ENCODE results near the gene DNAH14. TPM values are rescaled to one million over a fixed set of nuclear protein-coding genes. Genes with fewer than 3 reads are reported as not detected.
"Not testable (repeated sequence)": the region's sequence is repeated elsewhere in the genome, so short reads cannot be mapped to it uniquely, and the experiment has no call there.

Gene DNAH14
- total and polyA plus RNA-seq, 2 donors (not counting 3 experiments of a cell fraction or from before 2014, with no cell fraction given) = 1.5 to 7.1 TPM

DNA sequence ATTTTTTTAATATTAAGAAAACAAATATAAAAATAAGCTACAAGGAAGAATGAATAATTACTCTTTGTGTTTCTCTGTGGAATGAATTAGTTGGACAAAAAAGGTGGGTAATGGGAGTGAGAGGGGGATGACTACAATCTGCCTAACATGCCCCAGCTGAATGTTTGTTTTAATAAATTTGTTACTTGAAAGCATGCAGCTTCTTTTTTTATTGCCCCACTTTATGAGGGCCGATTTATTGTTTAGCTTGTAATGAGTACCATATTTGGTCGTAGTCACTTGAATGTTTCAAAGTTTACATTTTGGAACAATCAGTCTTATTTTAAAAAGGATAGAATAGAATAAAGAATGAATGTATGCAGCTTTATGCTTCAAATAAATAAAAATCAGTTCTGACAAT is 301.0 kb downstream of the DNAH14 start:
- Histone ChIP-seq H3K4me1 (ENCODE audit: control insufficient read depth, extremely low read depth, insufficient read depth, low read length) (no peaks in the 10 kb centered on the region), H3K9ac (replicated peaks; ENCODE audit: extremely low read depth, insufficient read depth, low read length) (no peak overlapping the region), H4K20me1 (replicated peaks; ENCODE audit: control insufficient read depth, extremely low read depth, insufficient read depth, low read length) (no peaks in the 10 kb centered on the region), H3K27ac (ENCODE audit: insufficient read depth, low read depth, low read length) (no peak overlapping the region), H3K4me2 (ENCODE audit: insufficient read depth, low read length) (no peak overlapping the region), H3K27me3 (ENCODE audit: control insufficient read depth in 2 of 2, insufficient read depth in 2 of 2, low read length in 2 of 2) (no peaks in the 10 kb centered on the region), H3K9me3 (replicated peaks; ENCODE audit: control insufficient read depth, insufficient read depth, low read length) (no peaks in the 10 kb centered on the region), H3K4me3 (replicated peaks in 1 of 3; ENCODE audit: insufficient read depth in 1 of 3, low read depth in 1 of 3, low read length in 3 of 3) (no peak overlapping the region), H3K79me2 (ENCODE audit: control insufficient read depth, insufficient read depth, low read length) (no peaks in the 10 kb centered on the region), H3K9me1 (replicated peaks; ENCODE audit: control insufficient read depth, extremely low read depth, insufficient read depth, low read length) (no peaks in the 10 kb centered on the region), H2AFZ (ENCODE audit: low read depth, low read length) (no peak overlapping the region), H3K36me3 (ENCODE audit: control insufficient read depth in 2 of 2, extremely low read depth in 1 of 2, insufficient read depth in 2 of 2, low read length in 2 of 2) (no peaks in the 10 kb centered on the region)
- ChIA-PET CTCF (no interaction called here), POLR2A (no interaction called here)
- TF ChIP-seq, protein P1, sequence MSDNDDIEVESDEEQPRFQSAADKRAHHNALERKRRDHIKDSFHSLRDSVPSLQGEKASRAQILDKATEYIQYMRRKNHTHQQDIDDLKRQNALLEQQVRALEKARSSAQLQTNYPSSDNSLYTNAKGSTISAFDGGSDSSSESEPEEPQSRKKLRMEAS (IDR thresholded peaks at IDR 0.05; ENCODE audit: insufficient read depth, insufficient read length) = no peak
- TF ChIP-seq POLR2AphosphoS5 (IDR thresholded peaks at IDR 0.05; ENCODE audit: insufficient read depth, low read depth, low read length) (no peak), FOS (IDR thresholded peaks at IDR 0.05; ENCODE audit: borderline replicate concordance, insufficient read depth, low read length) (no peak), EZH2 (IDR thresholded peaks at IDR 0.05; ENCODE audit: borderline replicate concordance, low read depth, low read length, severe bottlenecking) (no peak), JUN (IDR thresholded peaks at IDR 0.05; ENCODE audit: borderline replicate concordance, insufficient read depth, insufficient read length, low read depth) (no peak), MYC (IDR thresholded peaks at IDR 0.05; ENCODE audit: low read depth, low read length) (no peak)
- TF ChIP-seq, protein P2, sequence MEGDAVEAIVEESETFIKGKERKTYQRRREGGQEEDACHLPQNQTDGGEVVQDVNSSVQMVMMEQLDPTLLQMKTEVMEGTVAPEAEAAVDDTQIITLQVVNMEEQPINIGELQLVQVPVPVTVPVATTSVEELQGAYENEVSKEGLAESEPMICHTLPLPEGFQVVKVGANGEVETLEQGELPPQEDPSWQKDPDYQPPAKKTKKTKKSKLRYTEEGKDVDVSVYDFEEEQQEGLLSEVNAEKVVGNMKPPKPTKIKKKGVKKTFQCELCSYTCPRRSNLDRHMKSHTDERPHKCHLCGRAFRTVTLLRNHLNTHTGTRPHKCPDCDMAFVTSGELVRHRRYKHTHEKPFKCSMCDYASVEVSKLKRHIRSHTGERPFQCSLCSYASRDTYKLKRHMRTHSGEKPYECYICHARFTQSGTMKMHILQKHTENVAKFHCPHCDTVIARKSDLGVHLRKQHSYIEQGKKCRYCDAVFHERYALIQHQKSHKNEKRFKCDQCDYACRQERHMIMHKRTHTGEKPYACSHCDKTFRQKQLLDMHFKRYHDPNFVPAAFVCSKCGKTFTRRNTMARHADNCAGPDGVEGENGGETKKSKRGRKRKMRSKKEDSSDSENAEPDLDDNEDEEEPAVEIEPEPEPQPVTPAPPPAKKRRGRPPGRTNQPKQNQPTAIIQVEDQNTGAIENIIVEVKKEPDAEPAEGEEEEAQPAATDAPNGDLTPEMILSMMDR (IDR thresholded peaks at IDR 0.05; ENCODE audit: extremely low read depth in 1 of 2, insufficient read depth in 1 of 2, low read depth in 1 of 2, low read length in 2 of 2) = no peak
- DNase-seq (ENCODE audit: low read depth, low spot score) (no peak), FAIRE-seq (no peak)
- no TSS peak for BruUV-seq (replicated peaks)
- dilution Hi-C loops (cut with MboI; ENCODE audit: extremely low pct_ligation_motif_present, low sequenced_read_pairs) (no loop called here), intact Hi-C loops (cut with micrococcal nuclease) (no loop called here)

DNA sequence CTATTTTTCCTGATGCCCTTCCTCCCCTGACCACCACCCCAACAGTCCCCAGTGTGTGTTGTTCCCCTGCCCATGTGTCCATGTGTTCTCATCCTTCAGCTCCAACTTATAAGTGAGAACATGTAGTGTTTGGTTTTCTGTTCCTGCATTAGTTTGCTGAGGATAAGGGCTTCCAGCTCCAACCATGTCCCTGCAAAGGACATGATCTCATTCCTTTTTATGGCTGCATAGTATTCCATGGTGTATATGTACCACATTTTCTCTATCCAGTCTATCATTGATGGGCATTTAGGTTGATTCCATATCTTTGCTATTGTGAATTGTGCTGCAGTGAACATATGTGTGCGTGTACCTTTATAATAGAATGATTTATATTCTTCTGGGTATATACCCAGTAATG is 303.5 kb downstream of the DNAH14 start:
- H2AFZ ChIP-seq (ENCODE audit: low read depth, low read length); H3K9ac ChIP-seq (replicated peaks; ENCODE audit: extremely low read depth, insufficient read depth, low read length); BruUV-seq (replicated peaks); H4K20me1 ChIP-seq (replicated peaks; ENCODE audit: control insufficient read depth, extremely low read depth, insufficient read depth, low read length); H3K9me1 ChIP-seq (replicated peaks; ENCODE audit: control insufficient read depth, extremely low read depth, insufficient read depth, low read length); intact Hi-C loops (cut with micrococcal nuclease); H3K36me3 ChIP-seq (ENCODE audit: control insufficient read depth in 2 of 2, extremely low read depth in 1 of 2, insufficient read depth in 2 of 2, low read length in 2 of 2); H3K4me3 ChIP-seq (replicated peaks in 1 of 3; ENCODE audit: insufficient read depth in 1 of 3, low read depth in 1 of 3, low read length in 3 of 3); dilution Hi-C loops (cut with MboI; ENCODE audit: extremely low pct_ligation_motif_present, low sequenced_read_pairs); FAIRE-seq; H3K79me2 ChIP-seq (ENCODE audit: control insufficient read depth, insufficient read depth, low read length); H3K9me3 ChIP-seq (replicated peaks; ENCODE audit: control insufficient read depth, insufficient read depth, low read length); H3K27me3 ChIP-seq (ENCODE audit: control insufficient read depth in 2 of 2, insufficient read depth in 2 of 2, low read length in 2 of 2); DNase-seq (ENCODE audit: low read depth, low spot score); H3K4me1 ChIP-seq (ENCODE audit: control insufficient read depth, extremely low read depth, insufficient read depth, low read length); H3K27ac ChIP-seq (ENCODE audit: insufficient read depth, low read depth, low read length); H3K4me2 ChIP-seq (ENCODE audit: insufficient read depth, low read length); CTCF ChIA-PET: not testable (repeated sequence)
- POLR2A ChIA-PET = interaction anchor here (0.6 kb wide), 1 partner anchor 70 kb away, joined by 3 read pairs; no protein-coding TSS in a partner anchor

Measured in endothelial cell of umbilical vein (primary cell).